T-helper 1 cell treated with Interleukin-12 subunit alpha and Interleukin-12 subunit beta and Interleukin-4 antibody, amounts not matched to agents 30 μg/mL and 1 μg/mL, for 36 hours (primary cell): ENCODE results near the gene PRSS33.

Source experiments
- H3K27ac Mint-ChIP-seq: one replicate; pipeline ENCODE4 v1.8.0; 2021; ENCODE audit warnings: mild to moderate bottlenecking, mixed read lengths
- H3K27me3 Mint-ChIP-seq: one replicate; pipeline ENCODE4 v1.8.0; 2021; ENCODE audit warnings: low read depth, mixed read lengths
- H3K36me3 Mint-ChIP-seq: one replicate; pipeline ENCODE4 v1.8.0; 2021; ENCODE audit warnings: low read depth, mixed read lengths
- H3K4me1 Mint-ChIP-seq: one replicate; pipeline ENCODE4 v1.8.0; 2021; ENCODE audit warnings: low read depth, mixed read lengths
- H3K4me3 Mint-ChIP-seq: one replicate; pipeline ENCODE4 v1.8.0; 2021; ENCODE audit warnings: mild to moderate bottlenecking, moderate library complexity, mixed read lengths
- H3K9me3 Mint-ChIP-seq: one replicate; pipeline ENCODE4 v1.8.0; 2021; ENCODE audit warnings: mixed read lengths

PRSS33 gene

GRCh38 chr16:2816751-2817339 is 29.5 kb upstream of the PRSS33 start, which contains the start of gene PRSS21:
Gene PRSS21 (plus strand): TSS chr16:2817237. CDS start chr16:2817269, 32 bp downstream.
- no peaks in the 10 kb centered on the region for H3K4me1 Mint-ChIP-seq
- H3K4me3 Mint-ChIP-seq: no peak within 1 kb of the TSS
- H3K27ac Mint-ChIP-seq: no peak within 1 kb of the TSS
- no peaks in the 10 kb centered on the region for H3K27me3 Mint-ChIP-seq
- no peaks in the 10 kb centered on the region for H3K36me3 Mint-ChIP-seq
- H3K9me3 Mint-ChIP-seq: no peaks in the 10 kb centered on the region

- H3K27ac Mint-ChIP-seq: no peak overlapping the region
- H3K9me3 Mint-ChIP-seq: no peaks in the 10 kb centered on the region
- no peak overlapping the region for H3K4me3 Mint-ChIP-seq
- H3K27me3 Mint-ChIP-seq: no peaks in the 10 kb centered on the region
- H3K36me3 Mint-ChIP-seq: no peaks in the 10 kb centered on the region
- no peaks in the 10 kb centered on the region for H3K4me1 Mint-ChIP-seq
These were observed 28.0 kb upstream of the PRSS33 start for GRCh38 chr16:2815299-2815771.

GRCh38 chr16:2814551-2815298 is 27.4 kb upstream of the PRSS33 start:
- H3K4me1 Mint-ChIP-seq: no peaks in the 10 kb centered on the region
- no peaks in the 10 kb centered on the region for H3K36me3 Mint-ChIP-seq
- no peaks in the 10 kb centered on the region for H3K9me3 Mint-ChIP-seq
- H3K4me3 Mint-ChIP-seq: no peak overlapping the region
- no peaks in the 10 kb centered on the region for H3K27me3 Mint-ChIP-seq
- H3K27ac Mint-ChIP-seq: no peak overlapping the region

GRCh38 chr16:2813771-2814221 is 26.4 kb upstream of the PRSS33 start:
- Mint-ChIP-seq H3K4me1 (no peaks in the 10 kb centered on the region), H3K36me3 (no peaks in the 10 kb centered on the region), H3K9me3 (no peaks in the 10 kb centered on the region), H3K27me3 (peaks cover 8% of the 10 kb centered on the region), H3K27ac (no peak overlapping the region), H3K4me3 (no peak overlapping the region)

GRCh38 chr16:2811703-2812471 is 24.5 kb upstream of the PRSS33 start:
- H3K27ac Mint-ChIP-seq: no peak overlapping the region
- H3K4me1 Mint-ChIP-seq: no peaks in the 10 kb centered on the region
- no peak overlapping the region for H3K4me3 Mint-ChIP-seq
- H3K27me3 Mint-ChIP-seq: peaks cover 19% of the 10 kb centered on the region
- no peaks in the 10 kb centered on the region for H3K9me3 Mint-ChIP-seq
- H3K36me3 Mint-ChIP-seq: no peaks in the 10 kb centered on the region

GRCh38 chr16:2810651-2811050 is 23.3 kb upstream of the PRSS33 start:
- Mint-ChIP-seq H3K36me3 (no peaks in the 10 kb centered on the region), H3K4me1 (no peaks in the 10 kb centered on the region), H3K27me3 (peaks cover 19% of the 10 kb centered on the region), H3K4me3 (no peak overlapping the region), H3K27ac (no peak overlapping the region), H3K9me3 (no peaks in the 10 kb centered on the region)

- peaks cover 19% of the 10 kb centered on the region for H3K27me3 Mint-ChIP-seq
- no peak overlapping the region for H3K27ac Mint-ChIP-seq
- H3K36me3 Mint-ChIP-seq: no peaks in the 10 kb centered on the region
These were observed 21.9 kb upstream of the PRSS33 start for GRCh38 chr16:2809149-2809760.

GRCh38 chr16:2808181-2808580 is 20.8 kb upstream of the PRSS33 start:
- H3K27me3 Mint-ChIP-seq: peaks cover 24% of the 10 kb centered on the region
- peaks cover 8% of the 10 kb centered on the region for H3K9me3 Mint-ChIP-seq
- H3K4me1 Mint-ChIP-seq: no peaks in the 10 kb centered on the region
- H3K27ac Mint-ChIP-seq: no peak overlapping the region
- no peaks in the 10 kb centered on the region for H3K36me3 Mint-ChIP-seq
- no peak overlapping the region for H3K4me3 Mint-ChIP-seq

More at GRCh38 chr16:2809149-2809760, 21.9 kb upstream of the PRSS33 start:
- H3K9me3 Mint-ChIP-seq: peaks cover 3% of the 10 kb centered on the region
- no peaks in the 10 kb centered on the region for H3K4me1 Mint-ChIP-seq
- no peak overlapping the region for H3K4me3 Mint-ChIP-seq

GRCh38 chr16:2806286-2806685 is 18.9 kb upstream of the PRSS33 start:
- Mint-ChIP-seq H3K36me3 (no peaks in the 10 kb centered on the region), H3K27me3 (peaks cover 24% of the 10 kb centered on the region), H3K27ac (no peak overlapping the region), H3K4me1 (no peaks in the 10 kb centered on the region), H3K4me3 (no peak overlapping the region), H3K9me3 (peaks cover 8% of the 10 kb centered on the region)

GRCh38 chr16:2804728-2805127 is 17.4 kb upstream of the PRSS33 start:
- H3K4me1 Mint-ChIP-seq: no peaks in the 10 kb centered on the region
- H3K36me3 Mint-ChIP-seq: no peaks in the 10 kb centered on the region
- H3K27me3 Mint-ChIP-seq: peaks cover 24% of the 10 kb centered on the region
- no peak overlapping the region for H3K27ac Mint-ChIP-seq
- no peak overlapping the region for H3K4me3 Mint-ChIP-seq
- H3K9me3 Mint-ChIP-seq: peaks cover 8% of the 10 kb centered on the region

- Mint-ChIP-seq H3K9me3 (peaks cover 8% of the 10 kb centered on the region), H3K27ac (no peak overlapping the region), H3K4me3 (no peak overlapping the region), H3K36me3 (no peaks in the 10 kb centered on the region), H3K4me1 (no peaks in the 10 kb centered on the region), H3K27me3 (peaks cover 15% of the 10 kb centered on the region)
These were observed 16.3 kb upstream of the PRSS33 start for GRCh38 chr16:2803545-2804195.

GRCh38 chr16:2799859-2800226 is 12.5 kb upstream of the PRSS33 start:
- no peaks in the 10 kb centered on the region for H3K36me3 Mint-ChIP-seq
- no peaks in the 10 kb centered on the region for H3K4me1 Mint-ChIP-seq
- peaks cover 8% of the 10 kb centered on the region for H3K9me3 Mint-ChIP-seq
- H3K4me3 Mint-ChIP-seq: no peak overlapping the region
- no peak overlapping the region for H3K27ac Mint-ChIP-seq
- peaks cover 11% of the 10 kb centered on the region for H3K27me3 Mint-ChIP-seq

GRCh38 chr16:2799205-2799858 is 12.0 kb upstream of the PRSS33 start:
- peaks cover 16% of the 10 kb centered on the region for H3K27me3 Mint-ChIP-seq
- no peak overlapping the region for H3K27ac Mint-ChIP-seq
- no peaks in the 10 kb centered on the region for H3K36me3 Mint-ChIP-seq
- H3K4me1 Mint-ChIP-seq: no peaks in the 10 kb centered on the region
- no peak overlapping the region for H3K4me3 Mint-ChIP-seq
- peaks cover 6% of the 10 kb centered on the region for H3K9me3 Mint-ChIP-seq
